DMS114 treated with DMSO at 0.1 percent for 48 hours (cell line): Measurements from ENCODE around the gene CMTM2.
A peak's percentile ranks its signal among the peaks of the same experiment; 100 is the strongest.
"Not testable (repeated sequence)": the region's sequence is repeated elsewhere in the genome, so short reads cannot be mapped to it uniquely, and the experiment has no call there.

Source experiments
- DNase-seq: peaks from one replicate; lab custom pipeline; 2025; ENCODE audit not compliant: unreplicated experiment; lab: John Stamatoyannopoulos, UW

The CMTM2 gene

GRCh38 chr16:66605979-66606751, 26.9 kb downstream of the CMTM2 start:
- no peak for DNase-seq

DNA sequence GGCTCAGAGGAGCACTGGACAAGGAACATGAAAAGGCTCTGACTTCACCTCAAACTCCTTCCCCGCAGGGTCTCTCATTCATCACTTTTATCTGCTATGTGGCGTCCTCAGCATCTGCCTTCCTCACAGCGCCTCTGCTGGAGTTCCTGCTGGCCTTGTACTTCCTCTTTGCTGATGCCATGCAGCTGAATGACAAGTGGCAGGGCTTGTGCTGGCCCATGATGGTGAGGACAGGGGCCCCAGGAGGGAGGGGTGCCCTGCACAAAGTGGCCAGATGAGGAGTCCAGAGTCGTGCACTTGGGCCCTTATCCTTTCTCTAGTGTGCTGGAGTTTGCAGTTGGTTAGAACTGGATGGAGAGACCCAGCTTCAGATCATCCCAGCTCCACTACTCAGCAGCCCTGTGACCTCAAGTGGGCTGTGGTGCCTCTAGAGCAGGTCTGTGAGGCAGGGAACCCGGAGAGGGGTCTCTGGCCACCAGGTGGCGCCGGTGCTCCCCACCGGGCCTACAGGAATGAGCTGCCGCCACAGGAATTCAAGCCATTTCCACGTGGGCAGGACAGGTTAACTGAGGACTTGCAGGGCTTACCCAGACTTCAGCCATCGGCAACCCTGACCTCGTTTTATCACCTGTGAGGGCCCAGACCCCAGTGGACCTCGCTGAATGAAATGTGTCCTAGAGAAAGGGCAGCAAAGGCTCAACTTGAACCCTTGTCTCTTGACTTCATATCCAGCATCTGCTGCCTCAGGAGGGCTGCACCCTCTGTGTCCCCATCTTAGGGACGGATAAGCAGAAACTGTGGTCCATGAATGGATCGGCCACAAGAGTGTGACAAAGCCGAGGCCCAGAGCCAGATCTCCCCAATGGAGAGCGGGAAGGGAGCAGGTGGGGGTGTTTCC, 29.2 kb downstream of the CMTM2 start:
- peak; percentile 51 for DNase-seq

GRCh38 chr16:66609139-66609510, 29.9 kb downstream of the CMTM2 start:
- DNase-seq: no peak

DNA sequence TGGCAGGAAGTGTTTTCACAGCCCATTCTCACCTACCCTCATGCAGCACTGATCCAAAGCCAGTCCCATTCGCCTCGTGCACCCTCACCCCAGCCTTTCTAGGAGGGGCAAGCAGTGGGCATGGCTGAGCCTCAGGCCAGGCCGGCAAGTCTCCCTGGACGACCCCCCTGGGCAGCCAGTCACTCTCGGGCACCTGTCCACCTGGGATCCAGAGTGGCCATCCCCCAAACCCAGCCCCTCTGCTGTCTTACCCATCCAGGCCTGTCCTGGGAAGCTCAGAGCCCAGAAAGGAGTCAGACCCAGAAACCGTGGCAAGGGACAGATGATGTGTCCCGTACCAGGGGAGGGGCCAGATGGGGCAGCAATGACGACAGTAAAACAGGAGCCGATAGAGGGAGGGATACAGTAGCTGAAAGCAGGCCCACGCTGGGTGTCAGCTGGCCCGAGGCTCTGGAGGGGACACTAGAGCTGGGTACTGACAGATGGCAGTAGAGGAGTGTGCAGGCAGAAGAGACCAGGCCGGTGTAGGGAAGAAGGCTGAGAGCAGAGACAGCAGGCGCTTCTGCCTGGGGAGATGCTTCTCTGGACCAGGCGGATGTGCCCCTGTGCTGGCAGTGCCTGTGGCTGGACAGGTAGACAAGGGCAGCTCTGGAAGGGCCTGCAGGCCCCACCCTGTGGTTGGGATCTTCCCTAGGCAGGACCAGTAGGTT, 31.0 kb downstream of the CMTM2 start:
- DNase-seq: no peak

GRCh38 chr16:66611911-66612310, 32.6 kb downstream of the CMTM2 start:
- DNase-seq: not testable (repeated sequence)

GRCh38 chr16:66612422-66612821, 33.2 kb downstream of the CMTM2 start:
- DNase-seq: no peak

- DNase-seq: no peak
Measured at GRCh38 chr16:66614161-66614802, 35.0 kb downstream of the CMTM2 start.

DNA sequence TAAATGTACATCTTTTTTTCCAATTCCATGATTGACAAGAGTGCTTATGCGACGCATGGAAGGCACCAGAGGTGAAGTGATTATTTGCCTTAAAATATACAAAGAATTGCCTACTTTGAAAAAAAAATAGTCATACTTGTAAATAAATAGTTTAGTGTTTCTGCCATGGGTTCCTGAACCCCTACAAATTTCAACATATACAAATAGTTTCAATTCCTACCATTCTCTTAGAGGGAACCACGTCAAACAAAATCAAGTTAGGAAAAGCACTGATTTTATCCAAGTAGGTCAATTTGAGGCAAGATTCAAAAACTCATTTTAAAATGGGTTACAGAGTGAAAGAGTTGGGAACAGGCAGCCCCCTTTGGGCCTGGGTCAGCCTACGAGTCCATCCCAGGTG, 36.9 kb downstream of the CMTM2 start:
- no peak for DNase-seq

DNA sequence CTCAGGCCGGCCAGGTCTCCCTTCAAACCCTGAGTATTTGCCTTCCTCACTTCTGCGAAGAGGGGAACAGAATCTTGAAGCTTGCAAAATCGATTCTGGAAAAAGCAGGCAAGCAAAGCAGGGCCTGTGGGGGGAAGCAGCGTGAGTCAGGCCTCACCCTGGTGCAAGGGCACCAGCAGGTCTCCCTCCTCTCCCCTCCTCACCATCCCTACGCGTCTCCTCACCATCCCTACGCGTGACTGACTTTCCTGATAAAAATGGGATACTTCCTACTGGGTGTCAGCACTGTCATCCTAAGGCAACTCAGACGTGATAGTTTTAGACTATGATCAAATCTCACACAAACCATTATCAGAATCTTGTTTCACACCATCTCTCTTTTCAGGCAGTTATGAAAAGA, 37.3 kb downstream of the CMTM2 start:
- DNase-seq: no peak

DNA sequence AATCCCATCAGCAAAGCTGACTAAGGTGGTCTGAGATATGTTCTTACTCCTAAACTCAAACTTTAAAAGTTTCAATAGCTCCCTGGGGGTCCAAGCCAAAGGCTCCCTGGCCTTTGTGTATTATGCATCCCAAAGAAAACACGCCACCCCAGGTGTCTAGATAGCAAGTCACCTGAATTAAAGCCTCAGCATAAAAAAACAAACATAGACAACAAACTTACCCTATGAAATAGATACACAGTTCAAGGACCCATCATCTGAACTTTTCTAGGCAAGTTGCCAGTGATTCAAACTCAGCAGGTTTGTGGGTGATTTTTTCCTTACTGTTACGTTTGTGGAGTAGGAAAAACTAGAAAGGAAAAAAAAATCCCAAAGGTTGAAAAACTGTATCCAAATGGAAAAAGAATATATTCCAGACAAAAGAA, 37.8 kb downstream of the CMTM2 start:
- no peak for DNase-seq

DNA sequence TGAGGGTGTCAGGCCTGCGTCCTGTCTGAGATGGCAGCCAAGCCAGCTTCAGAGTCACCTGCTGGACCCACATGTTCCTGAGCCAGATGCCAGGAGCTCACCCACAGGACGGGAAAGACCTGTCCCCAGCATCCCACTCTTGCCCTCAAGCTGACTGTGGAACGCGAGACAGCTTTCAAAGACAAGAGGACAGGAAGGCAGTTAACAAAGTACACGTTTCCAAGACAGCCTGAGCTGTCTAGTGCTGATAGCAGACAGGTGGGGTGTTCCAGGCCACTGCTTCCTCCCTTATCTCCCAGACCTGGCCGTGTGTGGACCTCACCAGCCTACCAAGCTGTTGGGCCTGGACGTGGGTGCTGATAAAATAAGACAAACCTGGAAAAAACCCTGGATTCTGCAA, 38.5 kb downstream of the CMTM2 start:
- no peak for DNase-seq

- no peak for DNase-seq
Measured at GRCh38 chr16:66618588-66619375, 39.5 kb downstream of the CMTM2 start.

- DNase-seq: no peak
Measured at GRCh38 chr16:66619534-66620428, 40.5 kb downstream of the CMTM2 start.

DNA sequence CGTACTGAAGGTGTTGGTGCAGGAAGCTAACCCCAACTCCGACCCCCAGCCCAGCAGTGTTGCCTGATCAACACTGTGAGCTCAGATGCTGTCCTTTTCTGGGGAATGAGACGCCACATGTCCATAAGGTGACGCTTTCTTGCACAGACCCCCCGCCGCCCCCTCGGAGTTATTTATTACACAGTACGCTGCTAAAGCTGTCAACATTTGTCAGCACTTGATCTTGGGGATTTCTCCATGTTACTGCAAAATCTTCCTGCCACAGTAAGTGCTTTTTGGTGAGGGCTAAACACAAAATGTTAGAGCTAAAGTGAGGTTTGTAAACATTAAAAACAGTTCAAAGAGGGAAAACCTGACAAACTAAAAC, 41.1 kb downstream of the CMTM2 start:
- no peak for DNase-seq

DNA sequence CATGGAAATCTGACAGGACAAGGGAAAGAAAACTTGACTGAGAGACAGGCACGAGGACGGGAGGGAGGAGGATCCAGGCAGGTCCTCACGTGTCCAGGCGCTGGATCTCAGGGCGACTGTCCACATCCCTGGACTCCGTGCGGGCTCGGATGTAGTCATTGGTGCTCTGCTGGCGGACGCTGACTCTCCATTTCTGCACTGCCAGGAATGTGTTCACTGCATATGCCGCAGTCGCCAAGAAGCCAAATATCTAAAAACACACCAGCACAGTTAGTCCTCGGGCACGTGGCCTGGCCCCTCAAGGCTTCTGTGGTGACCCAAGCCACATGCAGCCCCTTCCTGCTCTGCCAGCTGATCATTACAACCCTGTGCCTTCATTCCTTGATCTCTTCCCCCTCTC, 42.7 kb downstream of the CMTM2 start:
- DNase-seq: no peak

DNA sequence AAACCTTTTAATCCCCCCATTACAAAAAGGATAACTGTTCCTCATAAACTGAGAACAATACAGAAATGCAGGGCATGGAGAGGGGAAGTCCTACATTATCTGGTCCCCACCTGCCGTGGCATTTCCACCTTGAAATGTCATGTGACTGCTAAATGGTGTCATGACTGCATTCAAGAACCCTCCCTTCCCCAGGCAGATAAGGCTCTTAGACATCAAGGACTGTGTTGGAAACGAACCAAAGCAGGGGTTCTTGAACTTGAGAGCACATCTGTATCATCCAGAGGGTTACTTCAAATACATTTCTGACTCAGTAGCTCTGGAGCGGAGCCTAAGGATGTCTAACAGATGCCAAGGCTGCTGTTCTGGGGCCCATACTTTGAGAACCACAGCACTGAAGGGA, 43.6 kb downstream of the CMTM2 start:
- no peak for DNase-seq

- no peak for DNase-seq
Measured at GRCh38 chr16:66623755-66624154, 44.5 kb downstream of the CMTM2 start.

DNA sequence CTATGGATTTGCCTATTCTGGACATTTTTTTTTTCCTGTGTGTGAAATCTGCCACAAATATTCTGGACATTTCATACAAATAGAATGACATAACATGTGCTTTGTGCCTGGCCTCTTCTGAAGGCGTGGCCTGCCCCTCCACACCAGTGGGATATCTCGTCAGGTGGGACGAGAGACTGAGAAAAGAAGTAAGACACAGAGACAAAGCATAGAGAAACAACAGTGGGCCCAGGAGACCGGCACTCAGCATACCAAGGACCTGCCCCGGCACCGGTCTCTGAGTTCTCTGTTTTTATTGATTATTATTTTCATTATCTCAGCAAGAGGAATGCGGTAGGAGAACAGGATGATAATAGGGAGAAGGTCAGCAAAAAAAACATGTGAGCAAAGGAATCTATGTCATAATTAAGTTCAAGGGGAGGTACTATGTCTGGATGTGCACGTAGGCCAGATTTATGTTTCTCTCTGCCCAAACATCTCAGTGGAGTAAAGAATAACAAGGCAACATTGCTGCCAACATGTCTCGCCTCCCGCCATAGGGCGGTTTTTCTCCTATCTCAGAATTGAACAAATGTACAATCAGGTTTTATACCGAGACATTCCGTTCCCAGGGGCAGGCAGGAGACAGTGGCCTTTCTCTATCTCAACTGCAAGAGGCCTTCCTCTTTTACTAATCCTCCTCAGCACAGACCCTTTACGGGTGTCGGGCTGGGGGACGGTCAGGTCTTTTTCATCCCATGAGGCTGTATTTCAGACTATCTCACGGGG, 48.5 kb downstream of the CMTM2 start:
- not testable (repeated sequence) for DNase-seq

- no peak for DNase-seq
Measured at GRCh38 chr16:66629856-66630255, 50.6 kb downstream of the CMTM2 start.
